Measurements from ENCODE around the gene RPL36. TPM values are rescaled to one million over a fixed set of nuclear protein-coding genes. Genes with fewer than 3 reads are reported as not detected.
"Not testable (repeated sequence)": the region's sequence is repeated elsewhere in the genome, so short reads cannot be mapped to it uniquely, and the experiment has no call there.

RPL36 gene
- total RNA-seq, 4 donors from 2014 or later: 461 to 719 (median 614) TPM

GRCh38 chr19:5686647-5687359 is 3.3 kb upstream of the RPL36 start:
- H3K4me3 ChIP-seq: peak overlapping the region; percentile 63 to 72 (median 66)
- intact Hi-C loops (cut with DNase I): no loop called here

GRCh38 chr19:5687360-5688198 is 2.5 kb upstream of the RPL36 start:
- WGBS: 85% methylated on average over 12 of the region's 76 CpGs
- Histone ChIP-seq H3K27ac (replicated peaks in 1 of 4) (peak overlapping the region; percentile 82 to 89 (median 85)), H3K36me3 (peaks cover 0 to 11% (median 11%) of the 10 kb centered on the region in 4 donors), H3K27me3 (no peaks in the 10 kb centered on the region), H3K9me3 (no peaks in the 10 kb centered on the region), H3K4me1 (peaks cover 20 to 46% (median 41%) of the 10 kb centered on the region in 4 donors), H3K4me3 (peak overlapping the region; percentile 63 to 72 (median 66))
- TF ChIP-seq CTCF (IDR thresholded peaks at IDR 0.05): peak in 1 of 3 experiments; percentile 4
- TF ChIP-seq POLR2AphosphoS5 (IDR thresholded peaks at IDR 0.05): peak in 1 of 2 donors; percentile 3
- no peak for TF ChIP-seq EP300 (IDR thresholded peaks at IDR 0.05)
- no peak for TF ChIP-seq POLR2A (IDR thresholded peaks at IDR 0.05; ENCODE audit: low read depth)
- no peak for DNase-seq (ENCODE audit: extremely low spot score)
- intact Hi-C loops (cut with DNase I): no loop called here

More at GRCh38 chr19:5686647-5687359, 3.3 kb upstream of the RPL36 start:
- peaks cover 12 to 39% (median 35%) of the 10 kb centered on the region in 4 donors for H3K4me1 ChIP-seq
- WGBS: 0% methylated on average over 26 of the region's 59 CpGs
- H3K36me3 ChIP-seq: peaks cover 0 to 4% (median 3%) of the 10 kb centered on the region in 4 donors
- H3K9me3 ChIP-seq: no peaks in the 10 kb centered on the region
- TF ChIP-seq EP300 (IDR thresholded peaks at IDR 0.05) (no peak), CTCF (IDR thresholded peaks at IDR 0.05) (peak; percentile 78 to 93 (median 85)), POLR2AphosphoS5 (IDR thresholded peaks at IDR 0.05) (peak; percentile 42 to 73), POLR2A (IDR thresholded peaks at IDR 0.05; ENCODE audit: low read depth) (no peak)
- peak overlapping the region; percentile 82 to 89 (median 85) for H3K27ac ChIP-seq (replicated peaks in 1 of 4)
- no peaks in the 10 kb centered on the region for H3K27me3 ChIP-seq
- DNase-seq (ENCODE audit: extremely low spot score): peak; percentile 100

GRCh38 chr19:5688262-5688881 is 1.7 kb upstream of the RPL36 start:
- H3K4me3 ChIP-seq; H3K9me3 ChIP-seq; H3K27me3 ChIP-seq; H3K27ac ChIP-seq (replicated peaks in 1 of 4); intact Hi-C loops (cut with DNase I); DNase-seq (ENCODE audit: extremely low spot score): not testable (repeated sequence)
- H3K4me1 ChIP-seq: peaks cover 25 to 54% (median 48%) of the 10 kb centered on the region in 4 donors
- peaks cover 4 to 19% (median 19%) of the 10 kb centered on the region in 4 donors for H3K36me3 ChIP-seq
- WGBS: 94% methylated on average over 13 of the region's 13 CpGs

- Histone ChIP-seq H3K4me3 (peak overlapping the region; percentile 61 to 73 (median 66)), H3K36me3 (peaks cover 32 to 47% (median 47%) of the 10 kb centered on the region in 4 donors), H3K27me3 (no peaks in the 10 kb centered on the region), H3K4me1 (peaks cover 24 to 60% (median 51%) of the 10 kb centered on the region in 4 donors), H3K27ac (replicated peaks in 1 of 4) (peak overlapping the region; percentile 86 to 91 (median 90)), H3K9me3 (no peaks in the 10 kb centered on the region)
- WGBS: 4% methylated on average over 28 of the region's 54 CpGs
- TF ChIP-seq EP300 (IDR thresholded peaks at IDR 0.05): no peak
- peak; percentile 48 to 68 for TF ChIP-seq POLR2AphosphoS5 (IDR thresholded peaks at IDR 0.05)
- TF ChIP-seq POLR2A (IDR thresholded peaks at IDR 0.05; ENCODE audit: low read depth): no peak
- no peak for DNase-seq (ENCODE audit: extremely low spot score)
- intact Hi-C loops (cut with DNase I): no loop called here
These were observed 1.1 kb downstream of the RPL36 start for GRCh38 chr19:5690955-5691821.
